GM15510 (cell line): ENCODE measurements around the gene PTPRN2.

ENCODE experiments used
- POLR2A ChIP-seq: IDR thresholded peaks from 3 replicates; pipeline ENCODE4 v1.6.1; 2011; ENCODE audit warnings: borderline replicate concordance; ENCODE audit not compliant: insufficient read length; ENCODE audit errors: extremely low read depth

Gene PTPRN2

DNA sequence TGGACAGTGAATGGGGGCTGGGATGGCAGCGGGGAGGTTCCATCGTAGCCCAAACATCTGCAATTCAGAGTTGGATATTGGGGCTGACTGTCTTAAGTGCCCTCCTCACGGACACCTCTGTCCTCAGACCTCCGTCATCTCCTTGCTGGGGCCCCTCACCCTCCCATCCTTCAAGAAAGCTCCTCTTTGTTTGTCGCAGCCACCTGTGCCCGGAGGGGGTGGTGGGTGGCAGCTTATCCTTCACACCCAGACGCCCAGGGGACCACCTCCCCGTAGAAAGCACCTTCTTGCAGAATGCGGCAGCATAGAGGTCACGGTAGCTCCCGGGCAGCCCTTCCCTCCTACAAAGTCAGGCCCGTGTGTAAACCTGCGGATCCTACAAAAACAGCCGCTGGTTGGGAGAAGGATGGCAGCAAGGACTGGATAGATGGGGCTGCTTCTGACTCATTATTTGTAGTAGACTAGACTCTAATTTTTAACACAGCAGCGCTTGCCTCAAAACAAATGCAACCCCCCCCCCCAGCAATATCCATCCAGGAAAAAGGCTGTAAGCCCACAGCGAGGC is 1.3 kb upstream of the PTPRN2 start:
- TF ChIP-seq POLR2A = no peak

DNA sequence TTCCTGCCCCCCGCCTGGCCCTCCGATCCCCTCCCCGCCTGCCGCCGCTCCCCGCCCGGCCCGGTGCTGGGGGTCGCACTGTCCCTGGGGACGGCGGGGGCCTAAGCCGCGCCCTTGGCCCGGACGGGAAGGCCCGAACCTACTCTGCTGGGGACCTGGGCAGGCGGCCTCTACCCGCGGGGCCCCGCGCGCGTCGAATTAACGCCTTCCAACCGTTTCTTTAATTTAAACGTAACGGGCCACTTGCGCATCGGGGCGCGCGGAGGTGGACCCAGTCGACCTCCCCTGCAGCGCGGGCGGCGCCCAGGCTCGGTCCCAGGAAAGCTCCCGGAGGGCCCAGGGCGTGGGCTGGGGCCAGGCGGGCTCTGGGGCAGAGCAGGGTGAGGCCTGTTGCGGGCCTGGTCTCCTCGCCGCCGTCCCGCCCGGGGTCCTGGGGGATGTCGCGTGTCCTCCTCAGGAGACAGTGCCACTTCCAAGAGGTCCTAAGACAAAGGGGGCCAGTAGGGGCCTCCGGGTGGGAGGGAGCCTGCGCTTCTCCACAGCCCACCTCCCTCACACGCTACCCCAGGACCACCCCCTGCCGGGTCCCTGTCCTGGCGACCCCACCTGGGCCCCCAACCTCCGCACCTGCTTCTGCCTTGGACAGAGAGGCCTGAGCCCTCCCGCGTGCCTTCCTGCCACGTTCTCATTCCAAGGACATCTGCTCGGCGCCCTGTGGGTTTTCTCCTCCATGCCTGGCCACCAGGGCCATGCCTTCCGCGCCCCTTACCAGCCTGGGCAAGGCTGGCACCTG is 658 bp upstream of the PTPRN2 start:
- no peak for TF ChIP-seq POLR2A

GRCh38 chr7:158586499-158587161 is 993 bp downstream of the PTPRN2 start:
- TF ChIP-seq POLR2A = no peak

- TF ChIP-seq POLR2A = no peak
These were observed 1.7 kb downstream of the PTPRN2 start for GRCh38 chr7:158585721-158586498.

- no peak for TF ChIP-seq POLR2A
These were observed 3.2 kb downstream of the PTPRN2 start for GRCh38 chr7:158584407-158584806.

DNA sequence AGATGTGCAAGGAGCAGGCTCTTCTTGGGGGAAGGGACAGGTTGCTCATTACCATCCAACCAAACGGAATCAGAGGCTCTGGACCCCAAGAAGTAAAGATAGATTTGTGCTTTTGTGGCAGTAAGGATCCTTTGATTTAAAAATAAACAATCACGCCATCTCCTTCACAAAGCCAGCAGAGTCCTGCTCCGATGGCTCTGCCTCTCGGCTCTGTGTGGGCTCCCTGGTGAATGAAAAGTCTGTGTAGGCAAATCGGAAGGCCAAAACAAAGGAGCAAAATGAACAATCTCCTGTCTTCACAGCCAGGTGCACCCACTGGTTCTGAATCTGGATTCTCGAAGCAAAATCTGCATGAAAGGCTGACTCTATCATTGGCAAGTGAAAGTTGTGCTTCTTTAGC is 3.8 kb downstream of the PTPRN2 start:
- no peak for TF ChIP-seq POLR2A

DNA sequence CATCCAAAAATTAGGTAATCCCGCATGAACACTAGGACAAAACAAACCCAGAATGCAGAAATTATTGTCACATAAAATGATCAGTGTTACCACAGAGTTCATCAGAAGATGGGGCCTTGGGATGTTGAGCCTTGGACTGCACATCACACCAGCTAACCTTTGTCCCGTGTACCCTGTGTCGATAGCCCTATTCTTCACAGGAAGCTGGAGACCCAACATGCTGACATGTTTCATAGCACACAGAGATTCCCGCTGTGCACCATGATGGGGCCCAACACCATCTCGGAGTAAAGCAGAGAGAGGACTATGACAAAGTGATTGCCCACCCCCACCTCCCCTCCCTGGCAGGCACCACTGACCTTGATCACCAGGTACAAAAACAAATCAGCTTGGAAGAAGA is 4.5 kb downstream of the PTPRN2 start:
- no peak for TF ChIP-seq POLR2A

GRCh38 chr7:158582089-158582456 is 5.5 kb downstream of the PTPRN2 start:
- TF ChIP-seq POLR2A = no peak

GRCh38 chr7:158581440-158582088 is 6.1 kb downstream of the PTPRN2 start:
- TF ChIP-seq POLR2A = no peak

DNA sequence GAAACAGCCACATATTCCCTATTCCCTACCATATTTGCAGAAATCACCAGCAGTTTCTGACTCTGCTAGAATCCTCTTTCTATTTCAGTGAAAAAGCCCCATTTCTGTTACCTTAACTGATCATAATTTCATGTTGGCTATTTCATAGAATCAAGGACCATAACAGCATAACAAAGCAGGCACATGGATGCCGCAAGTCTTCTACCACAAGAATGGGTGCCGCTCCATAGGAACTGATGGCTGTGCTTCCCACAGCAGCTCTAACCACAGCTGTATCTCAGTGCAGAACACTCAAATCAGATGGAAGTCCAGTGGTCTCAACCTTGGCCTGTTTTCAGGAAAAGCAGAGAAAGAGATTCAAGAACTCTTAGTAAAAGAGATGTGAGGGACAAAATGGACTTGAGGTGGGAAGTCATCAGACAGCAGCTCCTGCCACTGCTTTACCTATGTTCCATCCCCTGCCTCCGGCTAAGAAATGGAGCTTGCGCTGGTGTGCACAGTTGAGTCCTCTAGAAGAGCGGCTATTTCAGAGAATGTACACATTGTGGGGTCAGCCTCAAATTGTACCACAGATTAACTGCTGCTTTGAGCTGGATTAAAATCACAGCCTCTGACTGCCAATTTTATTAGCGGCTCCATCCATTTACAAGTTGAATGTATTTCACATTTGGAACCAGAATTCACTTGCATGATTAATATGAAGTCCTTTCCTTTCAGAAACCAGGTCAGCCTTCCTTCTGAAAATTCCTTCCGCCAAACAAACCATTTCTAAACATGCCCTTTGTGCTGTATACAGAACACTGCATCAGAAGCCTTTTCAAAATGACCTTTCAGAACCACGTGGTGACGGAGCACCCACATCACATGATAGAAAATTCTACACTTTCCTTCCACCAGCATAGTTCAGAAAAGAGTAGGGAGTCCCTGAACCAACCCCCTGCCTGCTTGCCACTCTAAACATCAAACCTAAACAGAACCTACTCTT is 7.7 kb downstream of the PTPRN2 start:
- TF ChIP-seq POLR2A = no peak

DNA sequence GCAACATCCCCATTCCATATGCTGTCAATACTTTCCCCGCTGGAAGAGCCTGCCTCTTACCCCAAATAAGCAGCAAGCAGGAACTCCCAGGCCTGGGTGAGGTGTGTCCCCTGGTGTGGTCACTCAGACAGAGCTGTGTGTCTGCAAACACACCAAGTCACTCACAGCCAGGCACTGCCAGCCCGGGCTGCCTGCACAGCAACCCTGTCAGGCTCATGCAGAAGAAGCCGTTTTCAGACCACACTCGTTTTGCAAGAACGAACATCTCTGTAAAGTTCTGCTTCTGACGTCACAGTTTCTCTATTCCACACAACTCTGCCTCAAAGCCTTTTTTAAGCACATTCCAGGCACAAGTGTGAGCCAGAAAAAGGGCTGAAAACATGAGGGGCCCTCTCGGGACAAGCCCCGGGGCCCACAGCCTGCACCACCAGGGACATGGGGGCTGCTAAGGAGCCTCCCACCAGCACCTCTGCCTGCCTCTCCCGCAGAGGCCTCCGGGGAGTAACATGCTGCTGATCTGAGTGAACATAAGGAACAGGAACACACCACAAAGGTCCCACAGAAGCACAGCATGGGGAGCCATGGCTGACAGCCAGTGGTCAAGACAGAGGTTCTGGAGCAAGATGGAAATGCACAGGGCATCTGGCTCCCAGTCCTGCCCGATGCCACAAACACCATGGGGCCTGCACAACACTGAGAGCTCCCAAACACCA is 11.4 kb downstream of the PTPRN2 start:
- TF ChIP-seq POLR2A = no peak

GRCh38 chr7:158574308-158575036 is 13.2 kb downstream of the PTPRN2 start:
- TF ChIP-seq POLR2A = no peak

DNA sequence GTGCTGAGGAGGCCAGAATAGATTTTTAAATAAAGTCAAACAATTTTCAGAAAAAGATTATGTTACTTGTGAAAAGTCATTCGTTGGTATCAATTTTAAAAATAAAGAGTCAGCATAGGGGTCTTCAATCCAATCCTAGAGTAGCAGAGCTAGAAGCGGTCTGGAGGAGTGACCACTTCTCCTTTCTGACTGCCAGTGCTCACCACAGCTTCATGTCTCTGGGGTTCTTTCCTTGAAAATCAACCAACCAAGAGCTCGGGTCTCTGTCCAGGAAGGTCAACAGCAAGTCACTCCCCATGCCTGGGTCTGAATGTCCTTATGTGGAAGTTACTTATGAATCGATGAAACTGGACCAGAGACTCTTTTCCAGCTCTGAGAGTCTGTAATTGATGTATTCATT is 14.3 kb downstream of the PTPRN2 start:
- no peak for TF ChIP-seq POLR2A
